ENCODE results near the gene YIF1A.
"Not testable (repeated sequence)": the region's sequence is repeated elsewhere in the genome, so short reads cannot be mapped to it uniquely, and the experiment has no call there.

Gene YIF1A

GRCh38 chr11:66279092-66279734 lies 9.7 kb downstream of the YIF1A start:
- Histone ChIP-seq H3K36me3 (ENCODE audit: control insufficient read depth in 5 of 5, insufficient read depth in 5 of 5, low read length in 5 of 5) (peaks cover 0 to 29% (median 26%) of the 10 kb centered on the region in 5 donors), H3K9ac (ENCODE audit: low read length in 5 of 5) (no peak overlapping the region), H3K27ac (ENCODE audit: low read depth, low read length) (no peak overlapping the region), H3K4me1 (ENCODE audit: control insufficient read depth in 5 of 5, insufficient read depth in 5 of 5, low read length in 5 of 5) (peaks cover 0 to 19% (median 12%) of the 10 kb centered on the region in 5 donors), H3K4me3 (ENCODE audit: low read depth in 1 of 5, low read length in 5 of 5) (no peak overlapping the region), H3K27me3 (ENCODE audit: control insufficient read depth in 5 of 5, insufficient read depth in 4 of 5, low read length in 5 of 5) (peaks cover 0 to 8% (median 3%) of the 10 kb centered on the region in 5 donors), H3K9me3 (ENCODE audit: control insufficient read depth in 5 of 5, low read length in 5 of 5) (no peaks in the 10 kb centered on the region)

- H3K9ac ChIP-seq (ENCODE audit: low read length in 5 of 5): no peak overlapping the region
- no peak overlapping the region for H3K4me3 ChIP-seq (ENCODE audit: low read depth in 1 of 5, low read length in 5 of 5)
- H3K27ac ChIP-seq (ENCODE audit: low read depth, low read length): no peak overlapping the region
- peaks cover 0 to 19% (median 12%) of the 10 kb centered on the region in 5 donors for H3K4me1 ChIP-seq (ENCODE audit: control insufficient read depth in 5 of 5, insufficient read depth in 5 of 5, low read length in 5 of 5)
- H3K36me3 ChIP-seq (ENCODE audit: control insufficient read depth in 5 of 5, insufficient read depth in 5 of 5, low read length in 5 of 5): peaks cover 0 to 35% (median 32%) of the 10 kb centered on the region in 5 donors
- no peaks in the 10 kb centered on the region for H3K9me3 ChIP-seq (ENCODE audit: control insufficient read depth in 5 of 5, low read length in 5 of 5)
- peaks cover 0 to 8% (median 3%) of the 10 kb centered on the region in 5 donors for H3K27me3 ChIP-seq (ENCODE audit: control insufficient read depth in 5 of 5, insufficient read depth in 4 of 5, low read length in 5 of 5)
Observed at GRCh38 chr11:66278363-66279091, 10.4 kb downstream of the YIF1A start.

GRCh38 chr11:66277471-66278362 lies 11.2 kb downstream of the YIF1A start, which contains the start of gene CNIH2:
TSS of gene CNIH2 (plus strand) at chr11:66278175. CDS start at chr11:66278457, 282 bp downstream.
- H3K4me1 ChIP-seq (ENCODE audit: control insufficient read depth in 5 of 5, insufficient read depth in 5 of 5, low read length in 5 of 5): peaks cover 0 to 16% (median 11%) of the 10 kb centered on the region in 5 donors
- H3K9ac ChIP-seq (ENCODE audit: low read length in 5 of 5): peak within 1 kb of the TSS in 1 of 5 donors; percentile 30
- peaks cover 0 to 40% (median 38%) of the 10 kb centered on the region in 5 donors for H3K36me3 ChIP-seq (ENCODE audit: control insufficient read depth in 5 of 5, insufficient read depth in 5 of 5, low read length in 5 of 5)
- peaks cover 0 to 8% (median 3%) of the 10 kb centered on the region in 5 donors for H3K27me3 ChIP-seq (ENCODE audit: control insufficient read depth in 5 of 5, insufficient read depth in 4 of 5, low read length in 5 of 5)
- H3K4me3 ChIP-seq (ENCODE audit: low read depth in 1 of 5, low read length in 5 of 5): peak within 1 kb of the TSS in 1 of 5 donors; percentile 57
- H3K9me3 ChIP-seq (ENCODE audit: control insufficient read depth in 5 of 5, low read length in 5 of 5): no peaks in the 10 kb centered on the region
- H3K27ac ChIP-seq (ENCODE audit: low read depth, low read length): no peak within 1 kb of the TSS

GRCh38 chr11:66277064-66277463 lies 11.9 kb downstream of the YIF1A start:
- not testable (repeated sequence) for H3K27ac ChIP-seq (ENCODE audit: low read depth, low read length); H3K27me3 ChIP-seq (ENCODE audit: control insufficient read depth in 5 of 5, insufficient read depth in 4 of 5, low read length in 5 of 5); H3K4me3 ChIP-seq (ENCODE audit: low read depth in 1 of 5, low read length in 5 of 5); H3K9ac ChIP-seq (ENCODE audit: low read length in 5 of 5); H3K9me3 ChIP-seq (ENCODE audit: control insufficient read depth in 5 of 5, low read length in 5 of 5)
- H3K4me1 ChIP-seq (ENCODE audit: control insufficient read depth in 5 of 5, insufficient read depth in 5 of 5, low read length in 5 of 5): peaks cover 0 to 10% (median 8%) of the 10 kb centered on the region in 5 donors
- peaks cover 0 to 47% (median 44%) of the 10 kb centered on the region in 5 donors for H3K36me3 ChIP-seq (ENCODE audit: control insufficient read depth in 5 of 5, insufficient read depth in 5 of 5, low read length in 5 of 5)

GRCh38 chr11:66276619-66277018 lies 12.3 kb downstream of the YIF1A start:
- peaks cover 0 to 51% (median 49%) of the 10 kb centered on the region in 5 donors for H3K36me3 ChIP-seq (ENCODE audit: control insufficient read depth in 5 of 5, insufficient read depth in 5 of 5, low read length in 5 of 5)
- not testable (repeated sequence) for H3K4me1 ChIP-seq (ENCODE audit: control insufficient read depth in 5 of 5, insufficient read depth in 5 of 5, low read length in 5 of 5); H3K27ac ChIP-seq (ENCODE audit: low read depth, low read length); H3K9me3 ChIP-seq (ENCODE audit: control insufficient read depth in 5 of 5, low read length in 5 of 5); H3K9ac ChIP-seq (ENCODE audit: low read length in 5 of 5); H3K4me3 ChIP-seq (ENCODE audit: low read depth in 1 of 5, low read length in 5 of 5); H3K27me3 ChIP-seq (ENCODE audit: control insufficient read depth in 5 of 5, insufficient read depth in 4 of 5, low read length in 5 of 5)

GRCh38 chr11:66275984-66276612 lies 12.8 kb downstream of the YIF1A start:
- H3K27ac ChIP-seq (ENCODE audit: low read depth, low read length): no peak overlapping the region
- H3K9me3 ChIP-seq (ENCODE audit: control insufficient read depth in 5 of 5, low read length in 5 of 5): no peaks in the 10 kb centered on the region
- H3K4me1 ChIP-seq (ENCODE audit: control insufficient read depth in 5 of 5, insufficient read depth in 5 of 5, low read length in 5 of 5): peaks cover 0 to 8% (median 6%) of the 10 kb centered on the region in 5 donors
- no peak overlapping the region for H3K9ac ChIP-seq (ENCODE audit: low read length in 5 of 5)
- H3K4me3 ChIP-seq (ENCODE audit: low read depth in 1 of 5, low read length in 5 of 5): no peak overlapping the region
- peaks cover 0 to 52% (median 49%) of the 10 kb centered on the region in 5 donors for H3K36me3 ChIP-seq (ENCODE audit: control insufficient read depth in 5 of 5, insufficient read depth in 5 of 5, low read length in 5 of 5)
- H3K27me3 ChIP-seq (ENCODE audit: control insufficient read depth in 5 of 5, insufficient read depth in 4 of 5, low read length in 5 of 5): peaks cover 0 to 8% (median 3%) of the 10 kb centered on the region in 5 donors

- peaks cover 0 to 11% (median 9%) of the 10 kb centered on the region in 5 donors for H3K4me1 ChIP-seq (ENCODE audit: control insufficient read depth in 5 of 5, insufficient read depth in 5 of 5, low read length in 5 of 5)
- no peak overlapping the region for H3K9ac ChIP-seq (ENCODE audit: low read length in 5 of 5)
- no peak overlapping the region for H3K27ac ChIP-seq (ENCODE audit: low read depth, low read length)
- peaks cover 0 to 52% (median 49%) of the 10 kb centered on the region in 5 donors for H3K36me3 ChIP-seq (ENCODE audit: control insufficient read depth in 5 of 5, insufficient read depth in 5 of 5, low read length in 5 of 5)
- H3K4me3 ChIP-seq (ENCODE audit: low read depth in 1 of 5, low read length in 5 of 5): no peak overlapping the region
- peaks cover 0 to 8% (median 3%) of the 10 kb centered on the region in 5 donors for H3K27me3 ChIP-seq (ENCODE audit: control insufficient read depth in 5 of 5, insufficient read depth in 4 of 5, low read length in 5 of 5)
- H3K9me3 ChIP-seq (ENCODE audit: control insufficient read depth in 5 of 5, low read length in 5 of 5): no peaks in the 10 kb centered on the region
Observed at GRCh38 chr11:66275396-66275795, 13.5 kb downstream of the YIF1A start.

- peaks cover 0 to 52% (median 49%) of the 10 kb centered on the region in 5 donors for H3K36me3 ChIP-seq (ENCODE audit: control insufficient read depth in 5 of 5, insufficient read depth in 5 of 5, low read length in 5 of 5)
- H3K9ac ChIP-seq (ENCODE audit: low read length in 5 of 5): no peak overlapping the region
- H3K27ac ChIP-seq (ENCODE audit: low read depth, low read length): no peak overlapping the region
- H3K9me3 ChIP-seq (ENCODE audit: control insufficient read depth in 5 of 5, low read length in 5 of 5): no peaks in the 10 kb centered on the region
- H3K4me1 ChIP-seq (ENCODE audit: control insufficient read depth in 5 of 5, insufficient read depth in 5 of 5, low read length in 5 of 5): peaks cover 4 to 22% (median 21%) of the 10 kb centered on the region in 5 donors
- H3K4me3 ChIP-seq (ENCODE audit: low read depth in 1 of 5, low read length in 5 of 5): no peak overlapping the region
- peaks cover 0 to 5% (median 3%) of the 10 kb centered on the region in 5 donors for H3K27me3 ChIP-seq (ENCODE audit: control insufficient read depth in 5 of 5, insufficient read depth in 4 of 5, low read length in 5 of 5)
Observed at GRCh38 chr11:66274219-66274618, 14.7 kb downstream of the YIF1A start.

GRCh38 chr11:66272596-66272995 lies 16.3 kb downstream of the YIF1A start:
- Histone ChIP-seq H3K4me3 (ENCODE audit: low read depth in 1 of 5, low read length in 5 of 5) (no peak overlapping the region), H3K4me1 (ENCODE audit: control insufficient read depth in 5 of 5, insufficient read depth in 5 of 5, low read length in 5 of 5) (peaks cover 5 to 30% (median 27%) of the 10 kb centered on the region in 5 donors), H3K36me3 (ENCODE audit: control insufficient read depth in 5 of 5, insufficient read depth in 5 of 5, low read length in 5 of 5) (peaks cover 0 to 52% (median 49%) of the 10 kb centered on the region in 5 donors), H3K27ac (ENCODE audit: low read depth, low read length) (no peak overlapping the region), H3K27me3 (ENCODE audit: control insufficient read depth in 5 of 5, insufficient read depth in 4 of 5, low read length in 5 of 5) (no peaks in the 10 kb centered on the region), H3K9ac (ENCODE audit: low read length in 5 of 5) (no peak overlapping the region), H3K9me3 (ENCODE audit: control insufficient read depth in 5 of 5, low read length in 5 of 5) (no peaks in the 10 kb centered on the region)

Measured in subcutaneous abdominal adipose tissue (tissue), 5 donors.